ENCODE results near the gene BBS9.
"Not testable (repeated sequence)": the region's sequence is repeated elsewhere in the genome, so short reads cannot be mapped to it uniquely, and the experiment has no call there.

The BBS9 gene

DNA sequence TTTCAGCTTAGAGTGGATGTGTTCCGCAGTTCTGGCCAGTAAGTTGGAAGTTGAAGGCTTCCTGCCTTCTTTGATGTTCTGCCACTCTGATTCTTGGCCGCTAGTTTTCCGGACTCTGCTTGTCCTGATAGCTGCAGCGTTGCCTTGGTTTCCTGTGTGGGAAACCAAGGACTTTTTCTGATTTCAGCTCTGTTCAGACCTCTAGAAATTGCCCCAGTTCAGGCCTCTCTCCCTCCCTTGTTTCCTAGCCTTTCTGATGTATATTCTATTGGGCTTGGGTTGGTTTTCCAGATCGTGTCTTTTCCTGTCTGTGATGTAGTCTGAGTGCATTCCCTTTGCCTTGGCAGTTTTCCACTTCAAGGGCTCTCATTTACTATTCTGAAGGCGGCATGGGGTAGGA, 318.7 kb downstream of the BBS9 start:
- no peak for DNase-seq

DNA sequence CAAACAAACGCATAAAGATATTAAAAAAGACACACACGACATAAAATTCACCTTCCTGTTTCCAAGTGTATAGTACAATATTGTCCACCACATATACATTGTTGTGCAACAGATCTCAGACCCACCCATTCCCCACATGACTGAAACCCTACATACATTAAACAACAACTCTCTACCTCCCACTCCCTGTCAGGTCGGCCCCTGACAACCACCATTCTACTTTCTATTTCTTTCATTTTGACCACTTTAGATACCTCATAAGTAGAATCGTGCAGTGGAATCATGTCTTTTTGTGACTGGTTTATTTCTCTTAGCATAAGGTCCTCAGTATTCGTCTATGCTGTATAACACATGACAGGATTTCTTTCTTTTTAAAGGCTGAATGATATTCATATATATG, 320.5 kb downstream of the BBS9 start:
- no peak for DNase-seq

DNA sequence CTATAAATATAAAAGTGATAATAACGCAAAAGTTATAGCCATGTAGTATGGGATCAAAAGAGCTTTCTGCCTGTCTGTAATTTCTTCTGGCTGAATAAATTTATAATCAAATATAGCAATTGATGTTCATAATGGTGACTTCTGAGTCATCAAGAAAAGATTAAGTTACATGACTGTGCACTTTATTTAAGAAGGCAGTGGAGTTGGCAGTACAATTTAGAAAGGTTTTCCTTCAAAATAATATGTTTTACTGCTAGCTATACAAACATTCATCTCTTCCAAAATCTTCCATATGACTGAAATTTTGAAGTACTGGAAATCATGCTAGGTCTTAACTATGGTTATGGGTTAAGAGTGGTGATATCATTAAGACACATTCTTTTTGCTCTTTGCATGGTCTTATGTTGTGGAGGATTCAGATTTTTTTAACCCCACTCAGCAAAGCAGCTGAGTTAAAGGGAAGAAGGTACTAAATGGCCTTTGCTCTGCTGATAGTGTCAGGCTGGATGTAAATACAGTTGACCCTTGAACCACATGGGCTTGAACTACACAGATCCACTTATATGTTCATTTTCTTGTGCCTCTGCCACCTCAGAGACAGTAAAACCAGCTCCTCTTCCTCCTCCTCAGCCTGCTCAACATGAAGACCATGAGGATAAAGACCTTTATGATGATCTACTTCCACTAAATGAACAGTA, 323.6 kb downstream of the BBS9 start:
- DNase-seq: no peak

DNA sequence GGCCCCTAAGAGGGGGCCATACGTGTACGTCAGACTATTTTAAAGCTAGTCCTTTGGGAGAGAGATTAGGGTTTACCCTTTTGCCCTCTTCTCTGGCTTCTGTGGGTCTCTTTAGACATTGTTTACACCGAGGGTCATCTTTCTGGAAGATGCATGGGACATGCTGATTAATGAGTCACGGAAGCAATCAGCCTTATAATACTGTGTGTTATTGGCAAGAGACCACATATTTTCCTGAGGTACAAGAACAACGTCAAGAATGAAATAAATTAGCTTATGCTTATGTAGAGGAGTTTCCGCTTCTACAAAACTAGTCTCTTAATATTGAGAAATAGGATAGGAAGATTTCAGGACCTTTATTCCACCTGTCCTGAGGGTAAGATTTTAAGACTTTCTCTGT, 327.7 kb downstream of the BBS9 start:
- no peak for DNase-seq

DNA sequence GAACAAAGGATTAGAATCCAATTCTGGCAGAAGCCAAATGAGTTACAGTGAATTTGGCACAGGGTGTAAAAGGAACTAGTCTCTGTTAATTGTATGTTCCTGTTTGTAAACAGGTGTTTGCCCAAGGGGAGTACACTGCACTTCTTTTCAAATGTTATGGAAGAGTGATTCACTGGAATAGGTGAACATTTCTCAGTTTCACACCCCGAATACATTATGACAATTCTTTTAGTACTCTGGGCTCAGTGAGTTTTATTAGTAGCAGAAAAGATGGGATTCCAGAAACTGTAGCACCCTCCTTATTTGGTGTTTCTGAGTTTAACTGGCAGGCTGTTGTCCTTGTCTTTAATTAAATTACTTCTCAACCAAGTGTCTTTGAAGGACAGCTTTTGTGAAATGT, 329.2 kb downstream of the BBS9 start:
- DNase-seq: no peak

DNA sequence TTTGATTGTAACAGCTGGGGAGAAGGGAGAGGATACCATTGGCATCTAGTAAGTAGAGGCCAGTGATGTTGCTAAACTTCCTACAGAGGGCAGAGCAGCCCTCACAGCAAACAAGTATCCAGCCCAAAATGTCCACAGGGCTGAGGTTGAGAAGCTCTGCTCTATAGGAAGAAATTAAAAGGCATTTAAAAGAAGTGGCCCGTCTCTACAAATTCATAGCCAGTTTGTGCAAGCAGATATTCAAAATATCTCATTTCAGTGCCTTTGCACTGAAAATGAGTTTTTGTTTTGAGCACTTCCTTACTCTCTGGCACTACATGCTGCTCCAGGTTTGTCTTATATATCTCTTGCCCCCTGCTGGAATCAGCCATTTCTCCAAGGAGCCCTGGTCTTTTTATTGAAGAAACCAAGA, 330.0 kb downstream of the BBS9 start:
- no peak for DNase-seq

DNA sequence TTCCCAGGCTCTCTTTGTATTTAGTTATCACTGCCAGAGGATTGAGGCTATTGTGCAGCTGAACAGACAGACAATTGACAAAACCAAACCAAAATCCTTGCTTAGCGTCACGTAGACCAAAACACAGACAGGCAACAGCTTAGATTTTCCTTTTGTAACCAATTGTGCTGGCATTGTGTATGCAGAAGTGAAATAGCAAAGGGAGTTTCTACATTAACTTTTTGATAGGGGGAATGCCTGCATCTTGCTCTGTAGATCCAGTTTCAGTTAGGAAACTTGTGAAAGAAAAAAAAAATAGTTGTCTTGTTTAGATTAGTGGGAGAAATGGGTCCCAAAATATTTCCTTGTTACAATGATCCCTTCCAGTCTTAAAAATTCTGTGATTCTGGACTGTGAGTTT, 333.8 kb downstream of the BBS9 start:
- DNase-seq: no peak

DNA sequence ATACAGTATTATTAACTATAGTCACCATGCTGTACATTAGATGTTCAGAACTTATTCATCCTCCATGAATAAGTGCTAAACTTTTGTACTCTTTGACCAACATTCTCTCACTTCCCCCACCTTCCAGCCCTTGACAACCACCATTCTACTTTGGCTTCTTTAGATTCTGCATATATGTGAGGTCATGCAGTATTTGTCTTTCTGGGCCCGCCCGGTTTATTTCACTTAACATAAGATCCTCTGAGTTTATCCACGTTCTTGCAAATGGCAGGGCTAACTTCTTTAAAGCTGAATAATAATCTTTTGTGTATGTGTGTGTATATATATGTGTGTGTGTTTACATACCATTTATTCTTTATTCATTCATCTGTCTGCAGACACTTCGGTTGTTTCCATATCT, 336.8 kb downstream of the BBS9 start:
- no peak for DNase-seq

DNA sequence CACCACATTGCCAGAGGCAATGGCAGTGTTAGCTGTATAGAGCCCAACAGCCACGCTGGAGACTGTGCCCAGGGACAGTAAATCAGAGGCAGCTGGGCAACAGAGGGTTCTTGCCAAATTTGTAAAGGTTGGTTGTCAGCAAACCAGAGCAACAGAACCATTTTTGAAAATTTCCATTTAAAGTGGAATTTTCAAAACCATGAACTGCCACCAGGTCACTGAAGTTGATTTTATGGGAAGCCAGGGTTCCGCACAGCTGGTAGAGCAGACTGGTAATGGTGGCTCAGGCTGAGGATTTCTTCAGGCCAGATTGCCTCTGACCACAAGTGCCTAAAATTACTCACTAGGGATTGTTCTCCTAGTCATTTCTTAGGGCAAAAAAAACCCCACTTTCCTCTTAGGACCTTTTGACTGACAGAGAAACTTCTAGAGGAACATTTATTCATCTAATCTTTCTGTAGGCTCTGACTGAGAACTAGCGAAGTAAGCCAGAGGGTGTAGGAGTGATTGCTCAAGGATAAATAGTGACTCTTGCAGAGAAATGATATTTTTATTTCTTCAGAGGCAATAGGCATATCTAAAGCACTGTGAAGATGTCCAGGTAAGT, 342.4 kb downstream of the BBS9 start:
- DNase-seq: no peak

DNA sequence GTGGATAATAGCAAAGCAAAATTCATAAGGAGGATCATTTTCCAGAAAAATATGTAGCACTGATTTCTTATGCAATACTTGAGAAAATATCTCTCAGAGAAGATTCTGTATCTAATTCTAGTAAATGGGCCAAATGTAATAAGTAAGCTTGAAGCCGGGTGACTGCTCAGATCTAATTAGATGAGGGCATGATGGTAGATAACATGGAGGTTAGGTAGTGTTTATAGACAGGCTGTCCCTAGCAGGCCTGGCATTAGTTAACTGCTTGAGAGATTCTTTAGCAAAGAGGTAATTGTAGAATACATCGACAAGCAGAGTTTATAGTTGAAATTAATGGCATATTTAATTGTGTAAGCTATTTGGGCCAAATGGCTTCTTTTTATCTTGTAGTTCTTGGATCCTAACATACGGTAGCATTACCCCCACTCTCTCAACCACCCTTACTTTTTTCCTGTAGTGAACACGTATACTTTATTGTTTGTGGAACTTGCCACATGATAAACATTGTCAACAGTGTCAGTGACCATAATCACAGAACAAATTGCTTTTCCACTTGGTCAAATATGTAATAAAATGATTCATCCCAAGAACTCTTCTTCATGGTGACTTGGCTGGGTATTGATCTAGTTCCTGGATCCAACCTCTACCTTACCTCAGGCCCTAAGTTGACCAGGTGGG, 343.1 kb downstream of the BBS9 start:
- no peak for DNase-seq

DNA sequence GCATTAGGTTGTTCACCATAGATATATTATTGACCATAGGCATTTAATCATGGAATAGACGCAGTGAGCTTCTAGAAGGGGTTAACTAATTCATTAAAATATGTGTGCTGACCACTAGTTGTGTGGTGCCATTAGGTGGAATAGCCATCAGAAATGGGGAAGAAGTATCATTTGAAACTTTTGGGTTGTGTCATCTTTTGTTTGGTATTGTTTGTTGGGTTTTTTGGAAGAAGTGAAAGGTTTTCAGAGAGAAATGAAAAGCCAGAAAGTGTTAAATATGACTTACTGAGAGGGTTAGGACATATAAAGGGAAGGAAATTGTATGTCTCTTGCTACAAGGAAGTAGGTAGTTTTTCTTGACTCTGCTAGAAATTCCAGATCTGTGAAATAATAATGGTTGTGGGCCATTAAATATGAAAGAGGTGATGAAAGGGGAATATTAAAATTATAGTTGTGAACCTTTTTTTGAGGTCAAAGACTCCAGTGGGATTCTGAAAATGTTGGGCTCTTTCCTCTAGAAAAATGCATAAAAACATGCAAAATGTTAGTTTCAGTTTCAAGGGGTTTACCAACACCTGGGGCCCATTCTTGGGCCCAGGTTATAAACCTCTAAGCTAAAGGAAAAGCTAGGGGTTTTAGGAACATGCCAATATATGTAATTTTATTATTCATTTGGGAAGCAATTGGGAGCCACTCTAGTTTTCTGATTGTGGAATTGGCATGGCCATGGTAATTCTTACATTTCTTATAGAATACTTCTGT, 348.5 kb downstream of the BBS9 start:
- DNase-seq: no peak

DNA sequence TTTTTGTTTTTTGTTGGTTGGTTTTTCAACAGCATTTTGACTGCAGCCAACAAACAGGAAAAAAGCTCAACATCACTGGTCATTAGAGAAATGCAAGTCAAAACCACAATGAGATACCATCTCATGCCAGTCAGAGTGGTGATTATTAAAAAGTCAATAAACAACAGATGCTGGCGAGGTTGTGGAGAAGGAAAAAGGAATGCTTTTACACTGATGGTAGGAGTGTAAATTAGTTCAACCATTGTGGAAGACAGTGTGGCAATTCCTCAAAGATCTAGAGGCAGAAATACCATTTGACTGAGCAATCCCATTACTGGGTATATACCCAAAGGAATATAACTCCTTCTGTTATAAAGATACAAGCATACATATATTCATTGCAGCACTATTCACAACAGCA, 355.1 kb downstream of the BBS9 start:
- DNase-seq: not testable (repeated sequence)

DNA sequence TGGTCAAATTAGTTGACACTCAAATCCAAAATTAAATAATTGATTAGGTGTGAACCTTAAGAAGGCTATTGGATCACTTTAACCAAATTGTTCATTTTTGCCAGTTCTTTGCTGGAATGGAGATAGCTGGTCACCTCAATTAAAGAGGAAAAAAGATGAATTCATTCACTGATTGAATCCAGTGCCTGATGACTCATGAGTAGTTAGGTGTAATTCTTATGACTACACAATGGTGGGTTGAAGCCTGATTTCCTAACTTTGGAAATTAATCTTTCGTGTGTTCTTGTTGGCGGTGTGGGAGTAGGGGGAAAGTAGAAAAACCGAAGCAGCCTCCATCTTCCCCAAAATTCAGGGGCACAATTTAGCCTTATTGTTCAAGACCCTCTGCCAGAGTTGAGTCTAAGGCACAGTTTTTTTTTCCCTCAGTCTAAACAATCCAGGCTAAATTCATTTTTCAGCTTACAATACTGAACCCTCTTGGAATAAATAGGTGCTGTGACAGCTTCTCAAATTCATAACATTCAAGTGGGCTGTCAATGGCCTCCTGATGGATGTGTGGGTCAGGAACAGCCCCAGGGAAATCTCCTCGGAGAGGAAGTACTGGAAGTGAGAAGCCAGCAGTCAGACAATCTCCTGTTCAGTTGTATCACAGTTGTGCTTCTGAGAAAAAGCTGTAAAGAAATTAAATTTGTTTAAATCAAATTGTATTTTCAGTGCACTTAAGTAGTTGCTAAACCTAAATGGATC, 356.6 kb downstream of the BBS9 start:
- DNase-seq: no peak

DNA sequence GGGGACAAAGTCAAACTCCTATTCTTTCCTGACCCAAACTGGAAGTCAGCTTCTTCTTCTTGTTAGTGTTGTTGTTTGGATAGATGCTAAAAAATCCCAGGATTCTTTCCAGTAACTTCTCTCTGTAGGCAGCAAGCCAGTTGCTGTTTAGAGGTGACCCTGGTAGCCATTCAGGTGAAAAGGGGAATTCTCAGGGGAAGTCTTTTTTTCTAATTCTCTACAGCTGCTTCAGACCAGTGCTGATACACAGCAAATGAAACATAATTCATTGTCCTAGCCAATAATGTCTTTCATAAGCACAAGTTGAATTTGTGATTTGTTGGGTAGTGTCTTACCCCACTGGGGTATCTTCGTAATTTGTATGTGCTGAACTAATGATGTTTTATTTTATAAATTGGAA, 357.3 kb downstream of the BBS9 start:
- no peak for DNase-seq

DNA sequence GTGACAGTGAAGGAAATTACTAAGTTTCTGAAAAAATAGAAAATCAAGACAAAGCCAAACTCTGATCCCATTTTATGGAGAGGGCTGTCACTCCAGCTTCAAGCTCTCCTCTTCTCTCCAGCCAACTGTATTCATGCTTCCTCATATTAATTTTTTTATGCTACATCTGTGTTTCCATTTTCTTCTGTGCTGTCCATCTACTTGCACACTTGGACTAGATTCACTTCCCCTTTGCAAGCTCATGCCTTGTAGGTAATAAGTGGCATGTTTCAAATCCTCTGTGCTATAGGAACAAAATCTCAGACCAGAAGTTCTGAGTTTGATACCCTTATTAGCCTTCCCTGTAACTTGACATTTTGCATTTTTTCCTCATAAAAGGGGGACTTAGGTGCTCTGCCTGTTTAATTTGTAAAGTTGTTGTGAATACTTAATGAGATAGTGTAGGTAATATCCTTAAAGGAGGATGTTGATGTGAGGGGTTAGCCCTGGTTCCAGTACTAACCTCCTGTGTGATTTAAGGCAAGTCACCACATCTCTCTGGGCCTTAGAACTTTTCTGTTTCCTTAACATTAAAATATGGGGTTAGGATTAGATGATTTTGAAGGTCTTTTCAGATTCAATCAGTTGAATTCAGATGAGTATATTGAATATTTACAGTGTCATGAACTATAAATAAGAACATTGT, 358.8 kb downstream of the BBS9 start:
- no peak for DNase-seq

DNA sequence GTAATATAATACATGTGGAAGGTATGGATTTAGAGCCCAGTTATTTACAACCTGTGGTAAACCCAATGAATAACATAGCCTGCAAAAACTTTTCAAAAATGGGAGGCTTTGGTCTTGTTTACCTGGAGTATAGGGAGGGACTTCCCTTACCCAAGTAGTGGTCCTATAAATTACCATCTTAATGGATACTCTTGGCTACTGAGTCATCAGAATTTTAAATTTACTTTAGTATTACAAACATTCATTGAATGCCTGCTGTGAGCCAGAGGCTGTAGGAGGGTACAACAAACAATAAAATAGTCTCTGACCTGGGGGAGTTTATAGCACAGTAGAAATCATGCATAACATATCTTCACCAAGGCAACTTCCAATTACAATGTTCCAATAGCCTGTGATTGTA, 365.1 kb downstream of the BBS9 start:
- no peak for DNase-seq

DNA sequence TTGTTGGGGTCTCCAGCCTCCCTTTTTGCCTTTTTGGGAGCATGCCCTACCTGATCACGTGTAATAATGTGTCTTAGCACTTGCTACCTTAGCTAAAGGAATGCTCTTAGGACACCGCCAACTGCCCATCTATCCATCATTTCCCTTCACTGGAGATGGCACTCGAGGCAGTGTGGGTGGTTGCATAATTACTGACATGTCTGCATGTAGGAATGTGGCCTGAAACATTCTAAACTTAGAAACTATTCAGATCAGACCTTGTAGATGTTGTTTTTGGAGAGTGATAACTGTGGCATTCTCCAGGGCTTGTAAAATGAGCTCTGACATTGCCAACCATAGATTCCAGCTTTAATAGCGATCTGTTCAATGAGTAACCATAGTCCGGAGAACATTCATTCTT, 365.8 kb downstream of the BBS9 start:
- DNase-seq: no peak

DNA sequence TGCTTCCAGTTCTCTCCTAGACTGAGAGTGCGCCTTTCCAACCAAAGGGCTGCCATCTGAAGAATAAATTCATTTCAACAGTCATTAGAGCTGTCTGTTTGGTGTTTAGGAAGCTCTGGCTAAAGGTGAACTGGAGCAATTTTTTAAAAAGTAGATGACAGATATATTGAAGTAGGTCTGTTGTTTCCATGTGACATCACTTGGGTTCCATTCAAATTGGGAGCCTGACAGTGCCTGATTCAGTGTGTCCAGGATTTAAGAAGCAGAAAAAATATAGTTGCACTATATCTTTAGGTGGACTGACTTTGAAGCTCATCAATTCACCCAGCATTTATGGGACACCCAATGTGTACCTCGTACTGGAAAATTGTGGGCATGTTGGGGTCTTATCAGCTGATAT, 367.7 kb downstream of the BBS9 start:
- DNase-seq: no peak

DNA sequence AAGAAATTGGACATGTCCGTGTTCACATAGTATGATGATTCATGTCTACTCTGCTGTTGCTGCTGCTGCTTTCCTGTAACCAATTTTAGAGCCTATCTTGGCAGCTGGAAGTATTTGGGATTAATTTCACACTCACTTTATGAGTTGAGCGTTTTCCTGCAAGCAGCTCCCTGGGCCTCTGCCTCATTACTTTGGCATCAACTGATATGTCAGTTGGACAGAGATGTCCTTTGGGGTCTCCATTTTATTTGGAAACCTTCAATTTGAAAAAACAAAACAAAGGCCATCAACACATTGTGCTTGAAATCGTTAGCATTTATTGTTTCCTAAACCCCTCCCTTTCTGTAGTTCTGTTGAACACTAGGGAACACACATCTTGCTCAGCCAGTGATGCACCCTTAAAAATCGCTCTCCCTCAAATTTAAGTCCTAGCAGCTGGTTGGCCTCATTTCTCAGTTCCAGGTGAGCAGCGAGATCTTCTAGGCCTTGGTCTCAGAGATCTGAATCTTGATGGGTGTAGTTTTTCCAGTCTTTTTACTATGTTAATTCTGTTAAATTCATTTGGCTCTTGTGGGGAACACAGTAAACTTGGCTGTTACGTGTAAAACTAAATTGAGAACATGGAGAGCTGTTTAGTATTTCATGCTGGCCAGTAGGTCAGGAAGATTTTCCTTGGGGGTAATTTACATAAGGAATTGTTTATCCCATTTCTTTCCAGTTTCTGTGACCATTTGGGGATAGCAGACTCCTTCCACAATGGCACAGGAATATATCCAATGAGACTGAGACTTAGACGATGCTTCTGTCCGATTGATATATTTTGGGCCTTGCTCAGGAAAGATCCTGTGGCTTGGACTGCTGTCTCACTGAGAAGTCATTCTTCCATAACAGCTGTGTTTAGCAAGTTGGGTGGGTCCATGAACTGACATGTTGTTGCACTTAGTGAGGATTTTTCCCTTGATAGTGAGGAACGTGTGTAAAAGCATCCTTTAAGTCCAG, 371.6 kb downstream of the BBS9 start:
- no peak for DNase-seq

DNA sequence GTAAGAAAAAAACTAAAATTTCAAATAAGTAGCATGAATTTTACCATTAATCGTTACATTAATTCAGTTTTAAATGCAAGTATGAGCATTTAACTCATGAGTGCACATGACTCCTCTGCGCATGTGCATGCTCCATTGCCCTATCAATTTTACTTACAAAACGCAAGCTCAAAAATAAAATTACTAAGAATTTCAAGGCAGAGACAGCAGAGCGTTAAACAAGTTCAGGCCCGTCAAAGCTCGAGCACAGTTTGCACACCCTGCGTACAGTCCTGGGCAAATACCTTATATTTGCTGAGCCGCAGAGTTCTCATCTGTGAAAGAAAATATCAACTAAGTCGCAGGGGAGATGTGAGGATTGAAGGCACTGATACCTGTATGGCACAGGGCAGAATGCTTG, 373.6 kb downstream of the BBS9 start:
- no peak for DNase-seq

DNA sequence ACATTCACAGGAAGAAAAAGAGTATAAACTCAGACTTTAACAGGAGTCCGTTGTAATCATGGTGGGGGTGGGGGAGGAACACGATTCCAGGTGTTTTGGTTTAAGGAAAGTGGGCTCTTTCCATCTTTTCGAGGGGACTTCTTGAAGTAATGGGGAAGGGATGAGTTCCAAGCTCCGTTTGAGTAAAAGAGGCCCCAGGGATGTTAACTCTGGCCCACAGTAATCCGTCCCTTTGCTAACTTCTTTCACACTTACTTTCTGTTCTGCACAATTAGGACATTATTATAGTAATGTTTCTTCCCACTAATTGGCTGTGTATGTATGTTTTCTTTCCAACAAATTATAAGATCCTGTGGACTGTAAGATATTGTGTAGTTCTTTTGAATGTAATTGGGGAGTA, 374.4 kb downstream of the BBS9 start:
- no peak for DNase-seq
